Activated naive CD8-positive, alpha-beta T cell treated with anti-CD3 and anti-CD28 coated beads, Interleukin-2, amount 10 ng/mL, durations not matched to agents 7 days and 5 days (primary cell): ENCODE results near the gene VASH1. TPM values are rescaled to one million over a fixed set of nuclear protein-coding genes. Genes with fewer than 3 reads are reported as not detected.

Experiments used
- ATAC-seq: fragments of 150-1000 bp; cut with Tn5 transposase; one replicate; pipeline ENCODE4 v1.10.0; 2021; ENCODE audit warnings: low read depth, moderate library complexity
- POLR2A ChIA-PET: fragments of 350-600 bp; sonication (Branson Sonifier 250); formaldehyde crosslinking; loops from one replicate; lab custom pipeline; 2021; ENCODE audit warnings: antibody characterized with exemption; lab: Charles Lee
- DNase-seq: peaks from one replicate; pipeline ENCODE4 v3.0.0; 2021
- H3K27ac Mint-ChIP-seq: one replicate; pipeline ENCODE4 v1.8.0; 2022; ENCODE audit warnings: mild to moderate bottlenecking, mixed read lengths
- H3K27me3 Mint-ChIP-seq: one replicate; pipeline ENCODE4 v1.8.0; 2022; ENCODE audit warnings: mild to moderate bottlenecking, moderate library complexity, mixed read lengths
- H3K36me3 Mint-ChIP-seq: one replicate; pipeline ENCODE4 v1.8.0; 2021; ENCODE audit warnings: mild to moderate bottlenecking, mixed read lengths
- H3K4me1 Mint-ChIP-seq: one replicate; pipeline ENCODE4 v1.8.0; 2021; ENCODE audit warnings: mixed read lengths
- H3K4me3 Mint-ChIP-seq: one replicate; pipeline ENCODE4 v1.8.0; 2022; ENCODE audit warnings: mild to moderate bottlenecking, moderate library complexity, mixed read lengths
- H3K9me3 Mint-ChIP-seq: one replicate; pipeline ENCODE4 v1.8.0; 2021; ENCODE audit warnings: mixed read lengths
- total RNA-seq, 2 experiments: library from RNA; stranded (reverse); gene quantifications; one replicate each; pipeline ENCODE4 v1.2.3, GENCODE V29; 2021

The VASH1 gene
- total RNA-seq, 2 experiments from 2014 or later, result 7.0 to 9.0 TPM

- Mint-ChIP-seq H3K9me3 (no peaks in the 10 kb centered on the region), H3K27me3 (peaks cover 6% of the 10 kb centered on the region), H3K27ac (no peak overlapping the region), H3K36me3 (no peaks in the 10 kb centered on the region), H3K4me3 (no peak overlapping the region), H3K4me1 (no peaks in the 10 kb centered on the region)
- POLR2A ChIA-PET, result no interaction called here
- ATAC-seq (no peak), DNase-seq (no peak)
Observed at GRCh38 chr14:76827696-76828296, 66.5 kb downstream of the VASH1 start.

GRCh38 chr14:76828339-76829012 is 67.2 kb downstream of the VASH1 start:
- Mint-ChIP-seq H3K4me3 (no peak overlapping the region), H3K36me3 (no peaks in the 10 kb centered on the region), H3K4me1 (no peaks in the 10 kb centered on the region), H3K9me3 (no peaks in the 10 kb centered on the region), H3K27me3 (peaks cover 6% of the 10 kb centered on the region), H3K27ac (no peak overlapping the region)
- ATAC-seq, result no peak
- DNase-seq, result no peak
- POLR2A ChIA-PET, result no interaction called here

- Mint-ChIP-seq H3K4me1 (no peaks in the 10 kb centered on the region), H3K4me3 (no peak overlapping the region), H3K27ac (no peak overlapping the region), H3K9me3 (no peaks in the 10 kb centered on the region), H3K36me3 (no peaks in the 10 kb centered on the region), H3K27me3 (peaks cover 7% of the 10 kb centered on the region)
- no peak for ATAC-seq
- POLR2A ChIA-PET, result no interaction called here
- no peak for DNase-seq
Observed at GRCh38 chr14:76829013-76829365, 67.7 kb downstream of the VASH1 start.

GRCh38 chr14:76829650-76830421 is 68.6 kb downstream of the VASH1 start:
- no peak overlapping the region for H3K27ac Mint-ChIP-seq
- DNase-seq (no peak), ATAC-seq (no peak)
- no peaks in the 10 kb centered on the region for H3K4me1 Mint-ChIP-seq
- no peaks in the 10 kb centered on the region for H3K36me3 Mint-ChIP-seq
- H3K4me3 Mint-ChIP-seq, result no peak overlapping the region
- no peaks in the 10 kb centered on the region for H3K9me3 Mint-ChIP-seq
- POLR2A ChIA-PET, result no interaction called here
- peaks cover 8% of the 10 kb centered on the region for H3K27me3 Mint-ChIP-seq

- H3K9me3 Mint-ChIP-seq, result no peaks in the 10 kb centered on the region
- peaks cover 9% of the 10 kb centered on the region for H3K27me3 Mint-ChIP-seq
- ATAC-seq, result no peak
Observed at GRCh38 chr14:76830556-76830955, 69.3 kb downstream of the VASH1 start.

GRCh38 chr14:76832503-76832988 is 71.3 kb downstream of the VASH1 start:
- no peaks in the 10 kb centered on the region for H3K36me3 Mint-ChIP-seq
- H3K4me3 Mint-ChIP-seq, result no peak overlapping the region

More at GRCh38 chr14:76830556-76830955, 69.3 kb downstream of the VASH1 start:
- no peaks in the 10 kb centered on the region for H3K36me3 Mint-ChIP-seq
- POLR2A ChIA-PET, result no interaction called here
- no peak overlapping the region for H3K4me3 Mint-ChIP-seq
- no peaks in the 10 kb centered on the region for H3K4me1 Mint-ChIP-seq
- H3K27ac Mint-ChIP-seq, result no peak overlapping the region
- DNase-seq, result no peak

More at GRCh38 chr14:76832503-76832988, 71.3 kb downstream of the VASH1 start:
- H3K27ac Mint-ChIP-seq, result no peak overlapping the region
- no peak for ATAC-seq
- H3K4me1 Mint-ChIP-seq, result no peaks in the 10 kb centered on the region
- POLR2A ChIA-PET, result no interaction called here
- peaks cover 16% of the 10 kb centered on the region for H3K27me3 Mint-ChIP-seq
- no peaks in the 10 kb centered on the region for H3K9me3 Mint-ChIP-seq
- DNase-seq, result no peak

Other genes with a start within 250 kb of the VASH1 start
- gene ANGEL1, start 51.4 kb downstream of the VASH1 start, total RNA-seq, result 10 to 100 TPM; 15.4 to 17.3 TPM
- gene LRRC74A, start 64.9 kb downstream of the VASH1 start, total RNA-seq, result not detected